ENCODE results near the gene SPINK1. TPM values are rescaled to one million over a fixed set of nuclear protein-coding genes. Genes with fewer than 3 reads are reported as not detected.

SPINK1 gene
- not detected for total RNA-seq

GRCh38 chr5:147831465-147831864 lies at the start of gene SPINK1:
TSS of gene SPINK1 (minus strand) at chr5:147831671. CDS start at chr5:147831577, 94 bp downstream.

GRCh38 chr5:147878066-147878759 lies 46.7 kb upstream of the SPINK1 start, which contains the start of gene SCGB3A2:
TSS of gene SCGB3A2 (plus strand) at chr5:147878711. CDS start at chr5:147878804, 93 bp downstream.

GRCh38 chr5:147782110-147783028 lies 49.1 kb downstream of the SPINK1 start, which contains the start of gene JAKMIP2:
TSS of gene JAKMIP2 (minus strand) at chr5:147782728. CDS start at chr5:147671806, 110,922 bp downstream.

Other genes starting within 250 kb of the SPINK1 start
- gene JAKMIP2, start 48.9 kb downstream of the SPINK1 start, total RNA-seq: 55.6 TPM
- not detected for gene SCGB3A2, start 47.0 kb upstream of the SPINK1 start, total RNA-seq
- not detected for gene C5orf46, start 74.9 kb upstream of the SPINK1 start, total RNA-seq
- gene SPINK5, start 232.3 kb upstream of the SPINK1 start, total RNA-seq: not detected